Measurements from ENCODE around the gene NKX2-4.
"Not testable (repeated sequence)": the region's sequence is repeated elsewhere in the genome, so short reads cannot be mapped to it uniquely, and the experiment has no call there.

NKX2-4 gene

GRCh38 chr20:21393816-21394519, 3.4 kb downstream of the NKX2-4 start:
- DNase-seq, result no peak

- DNase-seq, result no peak
Measured at GRCh38 chr20:21393166-21393565, 4.2 kb downstream of the NKX2-4 start.

GRCh38 chr20:21391972-21392352, 5.4 kb downstream of the NKX2-4 start:
- DNase-seq, result no peak

GRCh38 chr20:21391185-21391971, 5.9 kb downstream of the NKX2-4 start:
- no peak for DNase-seq

GRCh38 chr20:21390768-21391167, 6.6 kb downstream of the NKX2-4 start:
- DNase-seq, result no peak

GRCh38 chr20:21389368-21389767, 8.0 kb downstream of the NKX2-4 start:
- DNase-seq, result no peak

- DNase-seq, result peak in 1 of 2 experiments; percentile 49
Measured at GRCh38 chr20:21388566-21388965, 8.8 kb downstream of the NKX2-4 start.

- DNase-seq, result peak; percentile 72 to 91
Measured at GRCh38 chr20:21387528-21387927, 9.8 kb downstream of the NKX2-4 start.

GRCh38 chr20:21386111-21386510, 11.2 kb downstream of the NKX2-4 start:
- DNase-seq, result no peak

GRCh38 chr20:21384308-21384892, 12.9 kb downstream of the NKX2-4 start:
- DNase-seq, result no peak

- no peak for DNase-seq
Measured at GRCh38 chr20:21381619-21382018, 15.7 kb downstream of the NKX2-4 start.

GRCh38 chr20:21380711-21381110, 16.6 kb downstream of the NKX2-4 start:
- DNase-seq, result no peak

- DNase-seq, result no peak
Measured at GRCh38 chr20:21378259-21378658, 19.1 kb downstream of the NKX2-4 start.

GRCh38 chr20:21377701-21378100, 19.6 kb downstream of the NKX2-4 start:
- no peak for DNase-seq

- no peak for DNase-seq
Measured at GRCh38 chr20:21376626-21377025, 20.7 kb downstream of the NKX2-4 start.

- DNase-seq, result no peak
Measured at GRCh38 chr20:21373436-21373835, 23.9 kb downstream of the NKX2-4 start.

- no peak for DNase-seq
Measured at GRCh38 chr20:21372016-21372415, 25.3 kb downstream of the NKX2-4 start.

- DNase-seq, result no peak
Measured at GRCh38 chr20:21371193-21371592, 26.1 kb downstream of the NKX2-4 start.

GRCh38 chr20:21368791-21369190, 28.5 kb downstream of the NKX2-4 start:
- DNase-seq, result no peak

GRCh38 chr20:21366273-21366672, 31.1 kb downstream of the NKX2-4 start:
- not testable (repeated sequence) for DNase-seq

GRCh38 chr20:21365771-21366170, 31.6 kb downstream of the NKX2-4 start:
- no peak for DNase-seq

GRCh38 chr20:21364413-21364812, 32.9 kb downstream of the NKX2-4 start:
- no peak for DNase-seq

- DNase-seq, result no peak
Measured at GRCh38 chr20:21361266-21361665, 36.1 kb downstream of the NKX2-4 start.

GRCh38 chr20:21360705-21361104, 36.6 kb downstream of the NKX2-4 start:
- DNase-seq, result no peak
